DOHH2 (cell line): ENCODE measurements around the gene HOXD10.

Source experiments
- CTCF ChIP-seq: fragments of 200-600 bp; sonication (generic); IDR thresholded peaks from one replicate; pipeline ENCODE4 v1.5.1; 2014; ENCODE audit warnings: antibody characterized with exemption, mild to moderate bottlenecking, low read depth, low read length; ENCODE audit not compliant: poor library complexity, severe bottlenecking
- EZH2phosphoT487 ChIP-seq: fragments of 200-600 bp; sonication (generic); IDR thresholded peaks from 2 replicates; pipeline ENCODE4 v1.6.1; 2017; ENCODE audit warnings: borderline replicate concordance, mild to moderate bottlenecking, antibody characterized with exemption, low read length, moderate library complexity, mixed read lengths

- TF ChIP-seq CTCF (peak; percentile 73), EZH2phosphoT487 (no peak)
Measured at GRCh38 chr2:176118601-176119339, 2.2 kb downstream of the HOXD10 start.
